Left colon (tissue), 2 donors: ENCODE results near the gene ADCY6. TPM values are rescaled to one million over a fixed set of nuclear protein-coding genes. Genes with fewer than 3 reads are reported as not detected.
"Not testable (repeated sequence)": the region's sequence is repeated elsewhere in the genome, so short reads cannot be mapped to it uniquely, and the experiment has no call there.

Source experiments
- ATAC-seq: fragments of 200-7000 bp; cut with Tn5 transposase; one replicate; pipeline ENCODE4 v1.9.1; 2020; ENCODE audit warnings: mild to moderate bottlenecking, moderate library complexity
- DNase-seq, 2 donors: peaks; one replicate each; pipeline ENCODE4 v3.0.0-alpha.2; 2020
- intact Hi-C, 2 donors: fragments of 100-400 bp; cut with DNase I in 1 of 2; cut with micrococcal nuclease in 1 of 2; formaldehyde crosslinking; loops; one replicate each; pipeline versions ENCODE4 v1.11.2 to v1.14.0; 2022; cut with DNase I, micrococcal nuclease
- total RNA-seq, 2 donors: library from RNA; stranded (reverse); fragmentation: NEBNext Ultra II Directional; extraction: Animal tissue kit (Norgen Biotek cat#: 25700); gene quantifications; one replicate each; pipeline ENCODE4 v1.2.1, GENCODE V29; 2021
- donor health status: DM: no; HTN: no; CAD: no.
- donor health status: DM: yes; HTN: yes; CAD: no.

ADCY6 gene
- total RNA-seq, 2 donors from 2014 or later, result 103 to 130 TPM

GRCh38 chr12:48771588-48772112 lies 17.2 kb downstream of the ADCY6 start:
- intact Hi-C loops, result no loop called here
- ATAC-seq, result no peak
- no peak for DNase-seq

DNA sequence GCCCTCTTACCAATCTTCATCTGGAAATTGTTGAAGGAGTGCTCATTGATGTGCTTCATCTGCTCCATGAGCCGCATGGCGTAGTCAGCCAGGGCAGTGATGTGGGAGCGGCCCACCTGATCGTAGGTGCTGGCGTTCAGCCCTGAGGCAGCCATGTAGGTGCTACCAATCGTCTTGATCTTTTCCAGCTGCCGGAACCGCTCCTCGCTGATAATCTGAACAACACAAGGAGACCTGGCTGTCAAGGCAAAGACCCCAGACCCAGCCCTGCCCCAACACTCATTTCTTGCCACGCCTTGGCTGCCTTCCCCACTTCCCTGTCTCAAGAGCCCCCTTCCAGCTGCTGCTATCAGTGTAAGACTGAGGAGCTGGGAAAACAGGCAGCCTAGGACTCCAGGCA lies 18.1 kb downstream of the ADCY6 start:
- intact Hi-C loops, result no loop called here
- DNase-seq, result no peak
- no peak for ATAC-seq

DNA sequence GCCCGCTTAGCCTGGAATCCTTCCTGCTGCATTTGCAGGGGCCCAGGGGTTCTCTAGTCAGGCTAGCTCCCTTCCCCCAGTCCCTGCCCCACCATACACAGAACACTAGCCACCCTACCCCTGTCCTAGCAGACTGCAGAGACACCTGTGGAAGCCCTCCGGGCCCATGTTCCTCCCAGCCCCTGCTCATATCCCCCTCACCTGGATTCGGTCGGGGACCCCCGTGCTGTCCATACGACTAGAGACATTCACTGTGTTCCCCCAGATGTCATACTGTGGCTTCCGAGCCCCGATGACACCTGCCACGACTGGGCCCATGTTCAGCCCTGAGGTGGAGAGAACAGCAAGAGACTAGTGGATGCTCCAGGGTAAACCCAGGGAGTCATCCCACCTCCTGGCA lies 20.2 kb downstream of the ADCY6 start:
- ATAC-seq (no peak), DNase-seq (no peak)
- intact Hi-C loops, result no loop called here

- ATAC-seq (no peak), DNase-seq (no peak)
- intact Hi-C loops, result no loop called here
Measured at GRCh38 chr12:48768147-48768546, 20.7 kb downstream of the ADCY6 start.

- DNase-seq (no peak), ATAC-seq (no peak)
- intact Hi-C loops, result no loop called here
Measured at GRCh38 chr12:48767521-48767920, 21.4 kb downstream of the ADCY6 start.

DNA sequence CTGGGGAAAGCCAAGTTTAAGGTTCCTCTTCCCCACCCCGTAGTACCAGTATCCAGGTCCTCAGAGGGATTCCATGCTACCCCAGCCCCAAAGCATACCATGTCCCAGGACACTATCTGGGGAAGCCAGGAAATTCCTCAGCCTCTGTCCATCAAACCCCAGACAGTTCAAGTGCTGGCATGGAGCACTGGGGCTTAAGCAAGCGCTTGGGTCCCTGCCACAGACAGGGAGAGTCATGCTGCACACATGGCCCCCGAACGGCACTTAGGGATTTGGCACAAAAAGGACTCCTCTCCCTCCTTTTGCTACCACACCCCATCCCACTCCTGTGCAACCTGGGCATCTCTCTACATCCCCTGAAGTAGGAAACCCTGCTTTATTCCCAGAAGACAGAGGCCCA lies 21.8 kb downstream of the ADCY6 start:
- DNase-seq (no peak), ATAC-seq (no peak)
- intact Hi-C loops, result no loop called here

DNA sequence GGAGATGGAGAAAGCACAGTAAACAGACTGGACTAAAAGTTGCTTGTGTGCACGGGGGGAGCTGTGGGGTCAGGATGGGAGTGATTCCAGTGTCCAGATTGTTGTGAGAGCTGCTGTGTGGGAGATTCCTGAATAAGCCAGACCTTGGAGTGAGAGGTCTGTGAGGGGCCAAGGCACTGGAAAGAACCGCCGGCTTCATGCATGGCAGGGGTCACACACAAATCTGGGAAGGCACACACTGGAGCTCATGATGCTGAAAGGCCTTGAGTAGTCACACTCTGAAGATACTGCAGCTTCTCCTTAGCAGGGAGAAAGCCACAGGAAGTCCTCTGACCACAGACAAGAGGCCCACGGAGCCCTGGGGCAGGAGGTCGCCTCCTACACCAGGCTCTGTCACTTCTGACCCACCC lies 23.1 kb downstream of the ADCY6 start:
- no peak for DNase-seq
- intact Hi-C loops, result no loop called here
- no peak for ATAC-seq

DNA sequence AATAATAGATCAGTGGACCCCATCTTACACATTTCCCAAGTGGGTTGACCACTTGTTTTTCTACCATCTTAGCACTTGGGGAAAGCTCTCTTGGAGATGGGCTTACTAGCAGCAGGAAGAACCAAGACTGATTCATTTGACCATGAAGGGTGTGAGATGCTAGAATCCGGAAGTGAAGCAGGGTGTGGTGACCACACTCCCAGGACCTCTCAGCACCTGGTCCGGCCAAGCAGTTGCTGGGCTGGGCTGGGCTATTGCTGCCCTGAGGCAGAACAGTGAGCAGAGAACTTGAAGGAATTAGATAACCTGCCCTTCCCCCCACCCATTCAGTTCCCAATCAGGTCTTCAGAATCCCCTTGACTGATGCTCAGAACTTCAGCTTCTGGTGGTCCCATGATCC lies 24.4 kb downstream of the ADCY6 start:
- ATAC-seq, result peak; percentile 95
- DNase-seq, result peak; percentile 55 to 72
- intact Hi-C loops, result no loop called here

- intact Hi-C loops, result no loop called here
- ATAC-seq, result no peak
- no peak for DNase-seq
Measured at GRCh38 chr12:48758737-48759136, 30.2 kb downstream of the ADCY6 start.

GRCh38 chr12:48758186-48758585 lies 30.7 kb downstream of the ADCY6 start:
- DNase-seq, result no peak
- peak; percentile 41 for ATAC-seq
- intact Hi-C loops, result no loop called here

GRCh38 chr12:48750769-48751356 lies 38.0 kb downstream of the ADCY6 start:
- no peak for DNase-seq
- intact Hi-C loops, result loop anchor here in 1 of 2 donors (5.0 kb wide), 1 partner anchor 46 kb away; no protein-coding TSS in a partner anchor
- peak; percentile 36 for ATAC-seq

- DNase-seq, result no peak
- no peak for ATAC-seq
- intact Hi-C loops, result loop anchor here in 1 of 2 donors (5.0 kb wide), 1 partner anchor 47 kb away; no protein-coding TSS in a partner anchor
Measured at GRCh38 chr12:48750215-48750614, 38.7 kb downstream of the ADCY6 start.

- ATAC-seq, result no peak
- DNase-seq, result no peak
- intact Hi-C loops, result no loop called here
Measured at GRCh38 chr12:48744251-48745008, 44.5 kb downstream of the ADCY6 start.

GRCh38 chr12:48739618-48740269 lies 49.1 kb downstream of the ADCY6 start:
- intact Hi-C loops, result no loop called here
- ATAC-seq (no peak), DNase-seq (no peak)

- intact Hi-C loops, result no loop called here
- DNase-seq (no peak), ATAC-seq (no peak)
Measured at GRCh38 chr12:48736456-48736855, 52.4 kb downstream of the ADCY6 start.

GRCh38 chr12:48728807-48729206 lies 60.1 kb downstream of the ADCY6 start:
- intact Hi-C loops, result no loop called here
- DNase-seq, result no peak
- ATAC-seq, result no peak

DNA sequence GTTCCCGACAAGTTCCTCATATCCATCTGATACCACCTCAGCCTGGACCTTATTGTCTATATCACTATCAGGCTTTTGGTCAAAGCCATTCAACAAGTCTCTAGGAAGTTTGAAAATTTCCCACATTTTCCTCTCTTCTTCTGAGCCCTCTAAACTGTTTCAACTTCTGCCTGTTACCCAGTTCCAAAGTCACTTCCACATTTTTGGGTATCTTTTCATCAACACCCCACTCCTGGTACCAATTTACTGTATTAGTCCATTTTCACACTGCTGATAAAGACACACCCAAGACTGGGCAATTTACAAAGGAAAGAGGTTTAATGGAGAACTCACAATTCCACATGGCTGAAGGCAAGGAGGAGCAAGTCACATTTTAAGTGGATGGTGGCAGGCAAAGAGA lies 68.2 kb downstream of the ADCY6 start:
- intact Hi-C loops, ATAC-seq, DNase-seq: not testable (repeated sequence)

GRCh38 chr12:48720171-48720570 lies 68.7 kb downstream of the ADCY6 start:
- DNase-seq, ATAC-seq, intact Hi-C loops: not testable (repeated sequence)

GRCh38 chr12:48719002-48719401 lies 69.9 kb downstream of the ADCY6 start:
- intact Hi-C loops, result not testable (repeated sequence)

DNA sequence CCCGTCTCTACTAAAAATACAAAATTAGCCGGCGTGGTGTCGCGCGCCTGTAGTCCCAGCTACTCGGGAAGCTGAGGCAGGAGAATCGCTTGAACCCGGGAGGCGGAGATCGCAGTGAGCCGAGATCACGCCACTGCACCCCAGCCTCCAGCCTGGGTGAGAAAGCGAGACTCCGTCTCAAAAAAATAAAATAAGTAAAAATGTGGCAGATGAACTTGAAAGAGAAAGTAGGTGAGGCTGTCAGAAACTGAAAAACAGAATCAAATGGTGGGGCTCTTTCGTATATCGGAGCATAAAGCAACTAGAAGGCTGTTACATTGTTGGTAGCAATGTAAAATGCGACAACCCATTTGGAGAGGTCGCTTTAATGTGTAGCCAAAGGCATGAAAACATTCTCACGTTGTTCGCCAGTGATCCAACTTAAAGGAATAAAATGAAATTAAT lies 71.6 kb downstream of the ADCY6 start:
- intact Hi-C loops, result no loop called here
- DNase-seq (no peak), ATAC-seq (no peak)

More at GRCh38 chr12:48719002-48719401, 69.9 kb downstream of the ADCY6 start:
- not testable (repeated sequence) for DNase-seq, ATAC-seq
